Activated T-cell treated with anti-CD3 and anti-CD28 coated beads for 48 hours (primary cell): Measurements from ENCODE around the gene GOLGA6C.
"Not testable (repeated sequence)": the region's sequence is repeated elsewhere in the genome, so short reads cannot be mapped to it uniquely, and the experiment has no call there.

ENCODE experiments used
- DNase-seq: peaks from one replicate; pipeline ENCODE4 v3.0.0-alpha.2; 2020; ENCODE audit warnings: low read depth

GOLGA6C gene

GRCh38 chr15:75258034-75258433 is at the start of gene GOLGA6C:
GOLGA6C (plus strand) TSS chr15:75258334; CDS start chr15:75258599, 265 bp downstream.
- DNase-seq = not testable (repeated sequence)

- no peak for DNase-seq
Measured at GRCh38 chr15:75208501-75209288, 49.4 kb upstream of the GOLGA6C start.

- no peak for DNase-seq
Measured at GRCh38 chr15:75209289-75209676, 48.9 kb upstream of the GOLGA6C start.

- DNase-seq = no peak
Measured at GRCh38 chr15:75210811-75211230, 47.3 kb upstream of the GOLGA6C start.

- no peak for DNase-seq
Measured at GRCh38 chr15:75211436-75212199, 46.5 kb upstream of the GOLGA6C start.

- DNase-seq = no peak
Measured at GRCh38 chr15:75212200-75212858, 45.8 kb upstream of the GOLGA6C start.

GRCh38 chr15:75213212-75213767 is 44.8 kb upstream of the GOLGA6C start:
- no peak for DNase-seq

GRCh38 chr15:75213768-75214221 is 44.3 kb upstream of the GOLGA6C start:
- DNase-seq = no peak

- DNase-seq = no peak
Measured at GRCh38 chr15:75214293-75215096, 43.6 kb upstream of the GOLGA6C start.

GRCh38 chr15:75215107-75216004 is 42.8 kb upstream of the GOLGA6C start:
- no peak for DNase-seq

- no peak for DNase-seq
Measured at GRCh38 chr15:75217012-75217411, 41.1 kb upstream of the GOLGA6C start.

- not testable (repeated sequence) for DNase-seq
Measured at GRCh38 chr15:75217574-75217973, 40.6 kb upstream of the GOLGA6C start.

GRCh38 chr15:75219507-75219929 is 38.6 kb upstream of the GOLGA6C start:
- DNase-seq = not testable (repeated sequence)

GRCh38 chr15:75223688-75224087 is 34.4 kb upstream of the GOLGA6C start:
- DNase-seq = no peak

GRCh38 chr15:75224281-75224680 is 33.9 kb upstream of the GOLGA6C start:
- DNase-seq = no peak

GRCh38 chr15:75225102-75225836 is 32.9 kb upstream of the GOLGA6C start:
- DNase-seq = not testable (repeated sequence)

GRCh38 chr15:75225951-75226732 is 32.0 kb upstream of the GOLGA6C start:
- no peak for DNase-seq

GRCh38 chr15:75227112-75227511 is 31.0 kb upstream of the GOLGA6C start:
- not testable (repeated sequence) for DNase-seq
